Mucosa of stomach (tissue), 1 donor: ENCODE data around the gene TMEM63C.

Experiments
- H3K27me3 ChIP-seq: one replicate; pipeline ENCODE4 v1.7.0; 2013; ENCODE audit warnings: mild to moderate bottlenecking, low read length; ENCODE audit not compliant: control insufficient read depth, insufficient read depth
- H3K36me3 ChIP-seq: one replicate; pipeline ENCODE4 v1.7.0; 2013; ENCODE audit warnings: low read length; ENCODE audit not compliant: control insufficient read depth, insufficient read depth
- H3K4me1 ChIP-seq: one replicate; pipeline ENCODE4 v1.7.0; 2013; ENCODE audit warnings: mild to moderate bottlenecking, low read length; ENCODE audit not compliant: control insufficient read depth, insufficient read depth
- H3K4me3 ChIP-seq: one replicate; pipeline ENCODE4 v1.7.0; 2013; ENCODE audit warnings: low read length
- H3K9ac ChIP-seq: one replicate; pipeline ENCODE4 v1.7.0; 2013; ENCODE audit warnings: mild to moderate bottlenecking, low read length, moderate library complexity
- H3K9me3 ChIP-seq: one replicate; pipeline ENCODE4 v1.7.0; 2013; ENCODE audit warnings: mild to moderate bottlenecking, low read length, moderate library complexity; ENCODE audit not compliant: control insufficient read depth
- donor health status: Pancreatic carcinoma.

The TMEM63C gene

DNA sequence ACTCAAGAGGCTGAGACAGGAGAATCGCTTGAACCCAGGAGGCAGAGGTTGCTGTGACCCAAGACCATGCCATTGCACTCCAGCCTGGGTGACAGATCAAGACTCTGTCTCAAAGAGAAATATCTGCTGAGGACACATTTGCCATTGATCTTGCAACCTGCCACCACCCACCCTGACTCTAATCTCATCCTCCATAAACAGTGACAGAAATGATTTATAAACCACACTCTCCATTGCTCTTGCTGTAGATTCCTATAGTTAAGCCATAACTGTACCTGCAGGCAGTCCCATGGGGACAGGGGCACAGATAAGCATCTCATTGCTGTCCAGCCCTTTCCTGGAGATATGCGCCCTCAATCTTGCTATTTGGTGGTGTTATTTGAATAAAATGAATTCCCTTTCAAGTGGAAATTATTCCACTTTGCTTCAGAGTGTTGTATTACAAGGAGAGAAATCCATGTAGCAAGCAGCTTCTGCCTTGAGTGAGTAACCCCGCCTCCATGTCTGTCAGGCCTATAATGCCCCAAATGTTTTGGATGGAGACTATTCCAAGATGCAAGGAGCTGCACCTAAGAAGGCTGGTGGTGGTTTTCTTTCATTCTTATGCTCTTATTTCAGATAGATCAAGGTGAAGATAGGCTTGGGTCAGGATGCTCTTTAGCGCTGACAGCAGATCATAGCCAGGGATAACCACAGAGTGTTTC, 37.0 kb upstream of the TMEM63C start:
- peaks cover 6% of the 10 kb centered on the region for H3K4me1 ChIP-seq
- H3K9ac ChIP-seq, result no peak overlapping the region
- H3K27me3 ChIP-seq, result peaks cover 62% of the 10 kb centered on the region
- H3K36me3 ChIP-seq, result no peaks in the 10 kb centered on the region
- no peak overlapping the region for H3K4me3 ChIP-seq
- no peaks in the 10 kb centered on the region for H3K9me3 ChIP-seq

DNA sequence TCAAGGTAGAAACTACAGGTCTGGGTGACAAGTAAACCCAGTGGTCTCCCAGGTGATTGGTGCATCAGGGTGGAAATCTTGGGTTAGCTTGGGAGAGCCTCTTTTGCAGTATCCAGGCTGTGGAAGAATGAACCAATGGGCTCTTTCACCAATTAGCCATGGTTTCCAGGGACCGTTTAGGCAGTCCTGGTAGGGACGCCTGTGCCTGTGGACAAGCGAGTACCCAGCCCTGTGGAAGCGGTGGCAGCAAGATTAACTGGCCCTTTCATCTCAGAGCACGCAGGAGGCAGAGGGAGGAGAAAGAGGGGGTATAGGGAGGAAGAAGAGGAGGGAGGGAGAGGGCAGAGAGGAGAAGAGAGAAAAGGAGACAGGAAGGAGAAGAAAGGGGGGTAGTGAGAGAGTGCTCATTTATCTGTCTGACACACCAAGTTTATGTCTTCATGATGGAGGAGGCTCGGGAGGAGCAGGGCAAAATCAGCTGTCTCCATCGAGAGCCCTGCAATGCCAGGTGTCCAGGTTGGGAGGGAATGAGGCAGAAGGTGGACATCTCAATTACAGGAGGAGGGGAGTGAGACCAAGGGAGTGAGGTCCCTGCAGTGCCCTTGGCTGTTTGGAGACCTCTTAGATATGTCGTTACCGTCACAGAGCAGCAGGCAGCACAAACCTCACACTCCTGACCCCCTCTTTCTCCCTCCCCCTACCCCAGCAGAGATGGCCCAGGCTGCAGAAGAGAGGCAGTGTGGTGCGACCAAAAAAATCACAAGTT, 35.4 kb upstream of the TMEM63C start:
- H3K36me3 ChIP-seq, result no peaks in the 10 kb centered on the region
- no peak overlapping the region for H3K4me3 ChIP-seq
- no peak overlapping the region for H3K9ac ChIP-seq
- peaks cover 47% of the 10 kb centered on the region for H3K27me3 ChIP-seq
- no peaks in the 10 kb centered on the region for H3K4me1 ChIP-seq
- H3K9me3 ChIP-seq, result no peaks in the 10 kb centered on the region

DNA sequence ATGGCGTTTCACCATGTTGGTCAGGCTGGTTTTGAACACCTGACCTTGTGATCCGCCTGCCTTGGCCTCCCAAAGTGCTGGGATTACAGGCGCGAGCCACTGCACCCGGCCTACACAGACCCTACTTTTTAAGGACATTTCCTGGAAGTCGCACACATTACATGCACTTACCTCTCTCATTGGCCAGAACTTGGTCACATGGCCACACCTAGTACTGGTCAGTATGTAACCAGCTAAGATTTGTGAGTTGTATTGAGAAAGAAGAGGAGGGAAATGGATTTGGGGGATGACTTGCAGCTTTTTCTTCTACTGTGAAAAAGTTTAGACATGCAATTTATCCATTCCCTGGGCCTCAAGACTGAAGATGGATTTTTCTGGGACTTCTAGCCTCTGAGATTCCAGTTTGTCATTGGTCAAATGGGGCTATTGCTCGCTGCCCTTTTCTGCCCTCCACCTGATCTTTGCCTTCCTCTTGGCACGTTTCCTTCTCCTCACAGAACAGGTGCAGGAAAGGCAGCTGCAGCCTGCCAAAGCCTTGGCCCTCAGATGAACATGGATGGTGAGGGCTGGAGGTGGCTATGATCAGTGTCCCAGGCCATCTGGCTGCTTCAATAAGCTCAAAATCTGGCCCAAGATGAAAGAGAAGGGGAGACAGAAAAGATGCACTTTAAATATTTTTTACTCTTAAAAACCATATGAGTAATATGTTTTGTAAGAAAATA, 32.9 kb upstream of the TMEM63C start:
- H3K4me3 ChIP-seq, result no peak overlapping the region
- H3K9ac ChIP-seq, result no peak overlapping the region
- no peaks in the 10 kb centered on the region for H3K9me3 ChIP-seq
- no peaks in the 10 kb centered on the region for H3K4me1 ChIP-seq
- peaks cover 35% of the 10 kb centered on the region for H3K27me3 ChIP-seq
- H3K36me3 ChIP-seq, result no peaks in the 10 kb centered on the region

DNA sequence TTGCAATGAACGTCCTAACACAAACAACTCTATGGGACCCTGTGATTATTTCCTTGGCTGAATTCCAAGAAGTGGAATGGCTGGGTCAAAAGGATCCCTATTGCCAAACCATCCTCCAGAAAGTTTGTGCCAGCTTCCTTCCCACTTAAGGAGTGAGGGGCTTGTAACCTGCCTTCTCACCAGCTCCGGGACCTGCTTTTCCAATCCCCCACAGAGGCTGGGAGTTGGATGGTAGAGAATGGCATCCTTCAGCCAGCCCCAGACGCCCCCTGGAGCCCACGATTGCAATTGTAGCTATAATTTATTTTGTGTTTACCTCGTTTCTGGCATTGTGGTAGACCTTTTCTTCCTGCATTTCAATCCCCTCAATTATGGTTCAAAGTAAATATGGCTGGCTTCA, 30.4 kb upstream of the TMEM63C start:
- Histone ChIP-seq H3K27me3 (peaks cover 28% of the 10 kb centered on the region), H3K36me3 (no peaks in the 10 kb centered on the region), H3K9me3 (no peaks in the 10 kb centered on the region), H3K4me1 (no peaks in the 10 kb centered on the region), H3K4me3 (no peak overlapping the region), H3K9ac (no peak overlapping the region)

DNA sequence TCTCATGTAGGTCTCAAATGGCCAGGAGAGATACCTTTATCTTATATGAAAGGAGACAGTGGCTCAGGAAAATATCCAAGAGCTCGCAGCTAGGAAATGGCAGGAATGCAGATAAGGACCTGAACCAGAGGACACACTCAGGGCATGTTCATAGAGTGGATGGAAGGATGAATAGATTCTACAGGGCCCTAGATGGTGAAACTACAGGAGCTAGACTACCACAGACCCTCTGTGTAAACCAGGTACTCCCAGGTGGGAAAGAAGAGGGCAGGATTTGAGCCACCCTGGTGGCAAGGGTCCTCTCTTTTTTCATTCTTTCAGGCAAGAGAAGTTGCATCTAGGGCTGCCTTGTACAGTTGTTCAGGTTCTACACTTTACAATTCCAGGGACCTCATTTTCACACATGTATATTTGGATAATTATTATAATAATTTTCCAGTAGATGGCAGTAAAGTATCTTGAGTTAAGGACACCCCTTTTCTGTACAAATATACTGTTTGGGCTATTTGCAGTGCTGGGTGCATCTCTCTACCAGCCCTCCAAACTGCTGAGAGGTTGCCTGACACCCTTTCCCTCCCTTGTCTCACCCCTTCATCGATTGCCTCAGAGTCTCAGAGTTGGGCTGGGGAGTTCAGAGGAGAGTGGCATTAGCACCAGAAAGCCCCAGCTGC, 29.5 kb upstream of the TMEM63C start:
- Histone ChIP-seq H3K27me3 (peaks cover 24% of the 10 kb centered on the region), H3K4me1 (no peaks in the 10 kb centered on the region), H3K9me3 (no peaks in the 10 kb centered on the region), H3K4me3 (no peak overlapping the region), H3K9ac (no peak overlapping the region), H3K36me3 (no peaks in the 10 kb centered on the region)

DNA sequence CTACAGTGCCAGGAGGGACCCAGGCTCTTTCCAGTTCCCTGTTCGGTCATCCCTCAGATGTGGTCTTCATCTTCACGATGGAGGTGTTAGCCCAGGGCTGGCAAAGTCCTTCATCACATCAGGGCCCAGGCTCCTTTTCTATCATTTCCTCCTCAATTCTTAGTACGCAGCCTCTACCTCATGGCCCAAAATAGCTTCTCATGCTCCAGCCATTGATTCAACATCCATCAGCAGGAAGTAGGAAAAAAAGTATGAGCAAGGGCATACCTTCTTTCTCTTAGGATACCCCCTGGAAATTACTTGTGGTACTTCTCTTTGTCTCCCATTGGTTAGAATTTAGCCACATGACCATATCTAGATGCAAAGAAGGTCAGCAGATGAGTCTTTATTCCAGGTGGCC, 27.8 kb upstream of the TMEM63C start:
- Histone ChIP-seq H3K27me3 (peaks cover 33% of the 10 kb centered on the region), H3K4me3 (no peak overlapping the region), H3K4me1 (peaks cover 3% of the 10 kb centered on the region), H3K9ac (no peak overlapping the region), H3K36me3 (no peaks in the 10 kb centered on the region), H3K9me3 (no peaks in the 10 kb centered on the region)

DNA sequence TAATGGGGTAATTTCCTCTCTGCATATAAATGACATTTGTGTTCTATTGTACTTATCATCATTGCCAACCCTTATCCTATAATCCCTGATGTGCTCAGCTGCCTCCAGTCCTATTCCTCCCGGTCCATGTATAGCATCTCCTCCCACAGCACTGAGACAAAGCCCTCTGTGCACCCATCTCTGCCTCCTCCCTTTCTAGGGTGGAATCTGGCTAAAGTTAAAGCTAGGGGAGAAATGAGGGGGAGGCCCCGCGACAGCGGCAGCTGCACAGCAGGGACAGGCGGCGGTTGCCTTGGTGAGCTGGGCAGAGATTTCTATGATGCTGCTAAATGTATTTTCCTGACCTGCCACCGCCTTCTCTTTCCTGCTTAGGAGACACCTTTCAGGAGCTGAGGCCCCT, 27.2 kb upstream of the TMEM63C start:
- Histone ChIP-seq H3K4me3 (no peak overlapping the region), H3K9me3 (no peaks in the 10 kb centered on the region), H3K4me1 (peaks cover 3% of the 10 kb centered on the region), H3K36me3 (no peaks in the 10 kb centered on the region), H3K27me3 (peaks cover 34% of the 10 kb centered on the region), H3K9ac (no peak overlapping the region)

DNA sequence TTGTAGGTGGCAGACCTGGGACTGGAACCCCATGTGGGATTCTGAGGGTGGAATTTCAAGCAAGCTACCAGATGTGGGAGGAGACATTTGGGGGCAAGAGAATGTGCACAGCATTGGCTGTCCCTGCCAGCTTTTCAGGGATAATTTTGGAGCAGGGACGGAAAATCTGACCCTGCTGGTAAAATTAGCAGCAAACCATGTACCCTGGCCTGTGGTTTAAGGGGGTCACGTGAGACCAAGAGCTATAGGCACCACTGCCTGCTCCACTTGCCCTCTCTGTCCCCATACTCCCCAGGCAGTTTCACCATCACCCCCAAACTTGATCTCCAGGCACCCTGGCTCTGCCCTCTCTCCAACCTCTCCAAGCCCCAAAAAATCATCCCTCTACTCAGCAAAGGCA, 26.5 kb upstream of the TMEM63C start:
- peaks cover 34% of the 10 kb centered on the region for H3K27me3 ChIP-seq
- peaks cover 3% of the 10 kb centered on the region for H3K4me1 ChIP-seq
- no peak overlapping the region for H3K9ac ChIP-seq
- H3K36me3 ChIP-seq, result no peaks in the 10 kb centered on the region
- no peak overlapping the region for H3K4me3 ChIP-seq
- H3K9me3 ChIP-seq, result no peaks in the 10 kb centered on the region

DNA sequence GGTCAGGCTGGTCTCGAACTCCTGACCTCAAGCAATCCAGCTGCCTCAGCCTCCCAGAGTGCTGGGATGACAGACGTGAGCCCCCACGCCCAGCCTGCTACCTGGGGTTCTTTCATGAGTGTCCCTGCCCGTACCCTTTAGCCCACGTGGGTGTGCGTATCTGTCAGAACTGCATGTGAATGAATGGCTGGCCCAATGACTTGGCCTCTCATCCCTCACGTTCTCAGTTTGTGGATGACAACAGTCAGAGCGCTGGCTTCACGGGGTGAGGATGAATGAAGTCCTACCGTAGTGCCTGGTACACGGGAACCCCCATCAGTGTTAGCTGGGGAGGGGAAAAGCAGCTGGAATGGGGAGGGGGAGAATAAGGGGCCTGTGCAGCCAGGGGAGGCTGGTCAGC, 23.9 kb upstream of the TMEM63C start:
- Histone ChIP-seq H3K9me3 (no peaks in the 10 kb centered on the region), H3K9ac (no peak overlapping the region), H3K36me3 (no peaks in the 10 kb centered on the region), H3K27me3 (peaks cover 34% of the 10 kb centered on the region), H3K4me3 (no peak overlapping the region), H3K4me1 (peaks cover 3% of the 10 kb centered on the region)

DNA sequence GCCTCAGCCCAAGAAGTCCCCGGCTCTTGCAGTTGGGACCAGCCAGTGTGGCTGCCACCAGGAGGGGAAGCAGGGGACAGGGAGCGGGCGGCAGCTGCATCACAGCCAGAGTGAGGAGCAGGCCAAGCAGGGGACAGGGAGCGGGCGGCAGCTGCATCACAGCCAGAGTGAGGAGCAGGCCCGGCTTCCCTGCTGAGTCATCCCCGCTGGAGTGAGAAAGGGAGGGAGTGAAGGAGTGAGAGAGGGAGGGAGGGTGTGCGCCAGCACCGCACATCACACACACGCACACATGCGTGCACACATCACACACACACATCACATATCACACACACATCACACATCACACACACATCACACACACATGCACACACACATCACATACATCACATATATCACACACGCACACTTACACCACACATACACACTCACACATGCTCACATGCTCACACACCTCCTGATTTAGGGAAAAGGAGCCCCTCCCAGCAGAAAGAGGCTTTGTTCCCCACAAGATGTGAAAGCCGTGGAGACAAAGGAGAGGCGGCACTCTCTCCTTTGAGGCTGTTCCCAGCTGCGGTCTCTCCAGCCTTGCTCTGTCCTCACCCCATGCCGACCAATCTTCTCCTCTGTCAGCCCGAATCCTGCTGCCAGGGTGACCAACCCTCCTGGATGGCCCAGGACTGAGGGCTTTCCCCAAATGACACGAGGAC, 23.3 kb upstream of the TMEM63C start:
- peaks cover 3% of the 10 kb centered on the region for H3K4me1 ChIP-seq
- no peak overlapping the region for H3K9ac ChIP-seq
- no peak overlapping the region for H3K4me3 ChIP-seq
- peaks cover 29% of the 10 kb centered on the region for H3K27me3 ChIP-seq
- no peaks in the 10 kb centered on the region for H3K36me3 ChIP-seq
- no peaks in the 10 kb centered on the region for H3K9me3 ChIP-seq

DNA sequence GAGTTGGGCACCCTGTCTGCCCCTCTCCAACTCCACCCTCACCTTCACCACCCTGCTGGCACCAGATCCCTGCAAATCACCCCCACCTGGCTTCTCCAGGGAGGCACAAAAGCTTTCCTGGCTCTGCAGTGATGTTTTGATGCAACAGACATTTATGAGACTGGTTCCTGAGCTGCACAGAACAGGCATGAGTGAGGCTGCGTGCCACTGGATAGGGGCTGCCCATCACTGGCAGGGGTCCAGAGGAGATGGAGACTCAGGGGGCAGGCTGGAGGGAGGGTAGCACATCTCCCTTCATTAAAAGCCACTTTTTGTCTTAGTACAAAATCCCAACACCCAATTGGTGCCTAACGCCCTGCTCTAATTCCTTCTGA, 22.7 kb upstream of the TMEM63C start:
- H3K4me3 ChIP-seq, result no peak overlapping the region
- no peaks in the 10 kb centered on the region for H3K9me3 ChIP-seq
- H3K36me3 ChIP-seq, result no peaks in the 10 kb centered on the region
- no peak overlapping the region for H3K9ac ChIP-seq
- peaks cover 3% of the 10 kb centered on the region for H3K4me1 ChIP-seq
- peaks cover 26% of the 10 kb centered on the region for H3K27me3 ChIP-seq
